ENCODE measurements around the gene NUAK2. TPM values are rescaled to one million over a fixed set of nuclear protein-coding genes. Genes with fewer than 3 reads are reported as not detected.

Gene NUAK2
- total and polyA plus RNA-seq, 2 of the 8 experiments (the other 6 are each of a cell fraction or from before 2014, with no cell fraction given), result 9.4 to 12.9 TPM

GRCh38 chr1:205256951-205257625 is 64.5 kb downstream of the NUAK2 start:
- H2BK15ac ChIP-seq (ENCODE audit: low read length), result no peak overlapping the region
- no peaks in the 10 kb centered on the region for H3K23me2 ChIP-seq (ENCODE audit: low read depth, low read length)
- H3K27me3 ChIP-seq (replicated peaks in 1 of 4; ENCODE audit: control insufficient read depth in 3 of 4, extremely low read depth in 1 of 4, insufficient read depth in 3 of 4, low read length in 3 of 4), result no peaks in the 10 kb centered on the region
- H2AK5ac ChIP-seq (ENCODE audit: low read depth, low read length), result no peak overlapping the region
- POLR2A ChIA-PET (ENCODE audit: partially characterized antibody), result interaction anchor here (0.9 to 1.4 kb wide), 6 partner anchors 11 to 134 kb away, joined by 3 to 5 read pairs (median 3); partner anchors contain the start of gene TMCC2
- H3K9me3 ChIP-seq (ENCODE audit: insufficient read depth in 2 of 2, low read depth in 1 of 2, low read length in 1 of 2), result no peaks in the 10 kb centered on the region
- H3K56ac ChIP-seq (replicated peaks; ENCODE audit: insufficient read length, low read depth, low read length), result no peak overlapping the region
- H3K79me2 ChIP-seq (ENCODE audit: control insufficient read depth in 1 of 2, insufficient read depth in 2 of 2, low read length in 2 of 2), result no peaks in the 10 kb centered on the region
- H2AFZ ChIP-seq (ENCODE audit: low read length), result no peak overlapping the region
- no peak overlapping the region for H3K18ac ChIP-seq (ENCODE audit: extremely low read depth, low read length)
- no peak overlapping the region for H2BK12ac ChIP-seq (ENCODE audit: low read depth, low read length)
- no peaks in the 10 kb centered on the region for H3K79me1 ChIP-seq (ENCODE audit: low read depth, low read length)
- H2BK5ac ChIP-seq (ENCODE audit: low read depth, low read length), result no peak overlapping the region
- no peak for DNase-seq (ENCODE audit: low read depth in 1 of 2, low spot score in 2 of 2)
- FAIRE-seq, result no peak
- H3K4me2 ChIP-seq (ENCODE audit: insufficient read depth in 1 of 2, low read depth in 2 of 2, low read length in 2 of 2), result no peak overlapping the region
- no peak overlapping the region for H2BK20ac ChIP-seq (ENCODE audit: low read length)
- no peak overlapping the region for H4K5ac ChIP-seq (ENCODE audit: insufficient read length, low read depth, low read length)
- CTCF ChIA-PET (ENCODE audit: partially characterized antibody), result interaction anchor here (0.8 to 42.6 kb wide), 50 partner anchors 3 to 292 kb away, joined by 3 to 2424 read pairs (median 6); partner anchors contain the start of genes KLHDC8A, NUAK2, RBBP5 and TMCC2
- no peak overlapping the region for H3K4ac ChIP-seq (replicated peaks; ENCODE audit: insufficient read length, low read depth, low read length)
- no peak overlapping the region for H3K4me3 ChIP-seq (ENCODE audit: extremely low read depth in 1 of 4, insufficient read depth in 2 of 4, low read depth in 3 of 4, low read length in 4 of 4)
- no peak overlapping the region for H2BK120ac ChIP-seq (replicated peaks; ENCODE audit: low read depth, low read length)
- H3K14ac ChIP-seq (ENCODE audit: insufficient read length), result no peak overlapping the region
- H3K23ac ChIP-seq (ENCODE audit: insufficient read length), result no peak overlapping the region
- no peak overlapping the region for H4K8ac ChIP-seq (ENCODE audit: extremely low read depth, insufficient read depth, low read length)
- no peak overlapping the region for H3K9ac ChIP-seq (replicated peaks in 1 of 4; ENCODE audit: extremely low read depth in 1 of 4, low read depth in 3 of 4, low read length in 3 of 4)
- WGBS, 2 experiments (ENCODE audit: extremely low coverage in 1 of 2, insufficient coverage in 1 of 2, insufficient read length in 1 of 2, insufficient replicate concordance in 2 of 2, low coverage in 1 of 2, low lambda C conversion rate in 2 of 2, missing lambda C conversion rate in 1 of 2), result 92% methylated on average over 17 of the region's 19 CpGs; no CpG with 5 or more reads in 1 of the 2 experiments
- no peak overlapping the region for H3K27ac ChIP-seq (ENCODE audit: low read depth, low read length)
- H3K4me1 ChIP-seq (replicated peaks in 1 of 4; ENCODE audit: control insufficient read depth in 3 of 4, insufficient read depth in 4 of 4, low read length in 3 of 4), result peaks cover 4 to 10% (median 5%) of the 10 kb centered on the region in 4 experiments; a peak in 5 of 7 replicates
- no peak overlapping the region for H4K91ac ChIP-seq (replicated peaks; ENCODE audit: insufficient read length, low read length)
- H3K36me3 ChIP-seq (ENCODE audit: control insufficient read depth in 2 of 4, insufficient read depth in 4 of 4, low read length in 3 of 4), result no peaks in the 10 kb centered on the region
- H4K20me1 ChIP-seq (replicated peaks in 1 of 2; ENCODE audit: control insufficient read depth in 1 of 2, insufficient read depth in 2 of 2, low read length in 2 of 2), result no peaks in the 10 kb centered on the region
- TF ChIP-seq EP300 (IDR thresholded peaks at IDR 0.05; ENCODE audit: borderline replicate concordance in 1 of 2, low read depth in 2 of 2, low read length in 2 of 2) (no peak), JUND (IDR thresholded peaks at IDR 0.05; ENCODE audit: low read length) (no peak), CBX8 (IDR thresholded peaks at IDR 0.05; ENCODE audit: borderline replicate concordance, low read depth, low read length) (no peak), HDAC6 (IDR thresholded peaks at IDR 0.05; ENCODE audit: low read depth, low read length) (no peak)
